Measurements from ENCODE around the gene ANKRD23. TPM values are rescaled to one million over a fixed set of nuclear protein-coding genes. Genes with fewer than 3 reads are reported as not detected.

ANKRD23 gene
- total RNA-seq, 2 experiments from 2014 or later = 6.5 to 6.7 TPM

DNA sequence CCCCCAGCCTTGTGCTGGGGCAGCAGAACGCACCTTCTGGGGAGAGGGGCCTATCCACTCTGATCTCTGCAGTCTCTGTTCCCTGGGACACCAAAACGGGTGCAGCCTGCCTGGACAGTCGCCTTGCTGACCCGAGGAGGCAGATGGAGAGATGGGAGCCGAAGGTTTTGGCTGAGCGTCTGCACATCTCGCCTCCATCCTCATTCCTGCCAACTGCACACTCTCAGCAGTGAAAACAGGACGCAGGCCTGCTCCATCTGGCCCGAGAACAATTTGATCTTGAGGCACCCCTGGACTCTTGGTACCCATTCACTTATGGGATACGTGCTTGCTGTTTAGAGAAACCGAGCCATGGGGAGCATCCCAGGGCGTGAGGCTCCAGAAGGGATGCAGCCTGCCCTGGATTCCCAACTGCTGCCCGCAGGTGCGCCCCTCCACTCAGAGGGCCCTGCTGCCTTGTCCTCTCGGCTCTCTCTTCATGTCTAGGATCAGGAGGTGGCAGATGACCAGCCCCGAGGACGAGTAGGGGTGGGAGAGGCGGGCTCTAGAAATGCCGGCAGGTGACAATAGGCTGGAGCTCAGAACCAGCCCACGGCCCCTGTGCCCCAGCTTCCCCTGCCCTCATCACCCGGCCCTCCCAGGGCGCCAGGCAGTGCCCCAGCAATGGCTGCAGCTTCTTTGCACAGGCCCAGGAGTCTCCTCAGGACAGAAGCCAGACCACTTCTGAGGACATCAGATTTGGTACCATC lies 35.1 kb upstream of the ANKRD23 start:
- H3K27ac ChIP-seq (ENCODE audit: low read depth, low read length, poor library complexity, severe bottlenecking) = no peak overlapping the region
- intact Hi-C loops (cut with micrococcal nuclease; ENCODE audit: unreplicated experiment) = no loop called here
- no peaks in the 10 kb centered on the region for H3K79me2 ChIP-seq (ENCODE audit: insufficient read depth, low read depth, low read length)
- POLR2A ChIA-PET = interaction anchor here (0.6 kb wide), 1 partner anchor 683 kb away, joined by 3 read pairs; no protein-coding TSS in a partner anchor
- no TSS peak for BruUV-seq (replicated peaks)
- no peaks in the 10 kb centered on the region for H3K36me3 ChIP-seq (ENCODE audit: insufficient read depth, low read length)
- DNase-seq (ENCODE audit: low spot score) = no peak
- H3K4me3 ChIP-seq (ENCODE audit: low read depth, low read length, poor library complexity, severe bottlenecking) = no peak overlapping the region
- H3K9me2 ChIP-seq (ENCODE audit: insufficient read depth, low read length) = no peaks in the 10 kb centered on the region
- no peaks in the 10 kb centered on the region for H3K9me3 ChIP-seq (ENCODE audit: low read length)
- CTCF ChIA-PET (ENCODE audit: unreplicated experiment) = no interaction called here
- H2AFZ ChIP-seq (ENCODE audit: low read length) = no peak overlapping the region
- H3K4me1 ChIP-seq (ENCODE audit: insufficient read depth, low read length, poor library complexity, severe bottlenecking) = peaks cover 3% of the 10 kb centered on the region
- H3K4me2 ChIP-seq (ENCODE audit: low read length) = no peak overlapping the region
- H4K20me1 ChIP-seq (ENCODE audit: insufficient read depth, low read length) = no peaks in the 10 kb centered on the region
- TF ChIP-seq, protein P1, sequence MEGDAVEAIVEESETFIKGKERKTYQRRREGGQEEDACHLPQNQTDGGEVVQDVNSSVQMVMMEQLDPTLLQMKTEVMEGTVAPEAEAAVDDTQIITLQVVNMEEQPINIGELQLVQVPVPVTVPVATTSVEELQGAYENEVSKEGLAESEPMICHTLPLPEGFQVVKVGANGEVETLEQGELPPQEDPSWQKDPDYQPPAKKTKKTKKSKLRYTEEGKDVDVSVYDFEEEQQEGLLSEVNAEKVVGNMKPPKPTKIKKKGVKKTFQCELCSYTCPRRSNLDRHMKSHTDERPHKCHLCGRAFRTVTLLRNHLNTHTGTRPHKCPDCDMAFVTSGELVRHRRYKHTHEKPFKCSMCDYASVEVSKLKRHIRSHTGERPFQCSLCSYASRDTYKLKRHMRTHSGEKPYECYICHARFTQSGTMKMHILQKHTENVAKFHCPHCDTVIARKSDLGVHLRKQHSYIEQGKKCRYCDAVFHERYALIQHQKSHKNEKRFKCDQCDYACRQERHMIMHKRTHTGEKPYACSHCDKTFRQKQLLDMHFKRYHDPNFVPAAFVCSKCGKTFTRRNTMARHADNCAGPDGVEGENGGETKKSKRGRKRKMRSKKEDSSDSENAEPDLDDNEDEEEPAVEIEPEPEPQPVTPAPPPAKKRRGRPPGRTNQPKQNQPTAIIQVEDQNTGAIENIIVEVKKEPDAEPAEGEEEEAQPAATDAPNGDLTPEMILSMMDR (conservative IDR thresholded peaks at IDR 0.05; ENCODE audit: low read length) = no peak
- TF ChIP-seq EZH2phosphoT487 (IDR thresholded peaks at IDR 0.05; ENCODE audit: borderline replicate concordance, low read depth, low read length) = no peak

DNA sequence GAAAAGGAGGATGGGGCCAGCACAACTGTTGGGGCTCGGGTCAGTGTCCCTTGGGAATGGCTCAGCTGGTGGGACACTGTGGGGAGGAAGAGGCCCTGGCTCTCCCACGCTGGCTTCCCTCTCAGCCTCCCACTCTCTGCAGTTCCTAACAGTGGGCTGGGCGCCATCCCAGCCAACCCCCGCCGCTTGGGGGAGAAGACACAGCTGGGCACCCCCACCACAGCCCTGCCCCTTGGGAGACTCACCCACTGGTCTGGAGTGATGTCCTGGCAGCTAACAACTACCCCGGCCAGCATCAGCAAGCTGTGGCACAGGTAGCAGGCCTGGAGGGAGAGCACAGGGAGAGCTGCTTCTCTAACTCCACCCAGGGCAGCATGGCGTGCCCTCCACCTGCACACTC lies 34.4 kb upstream of the ANKRD23 start:
- TF ChIP-seq, protein P1 (conservative IDR thresholded peaks at IDR 0.05; ENCODE audit: low read length) = no peak
- no peak for TF ChIP-seq EZH2phosphoT487 (IDR thresholded peaks at IDR 0.05; ENCODE audit: borderline replicate concordance, low read depth, low read length)
- no peak overlapping the region for H2AFZ ChIP-seq (ENCODE audit: low read length)
- peaks cover 3% of the 10 kb centered on the region for H3K4me1 ChIP-seq (ENCODE audit: insufficient read depth, low read length, poor library complexity, severe bottlenecking)
- H3K27ac ChIP-seq (ENCODE audit: low read depth, low read length, poor library complexity, severe bottlenecking) = no peak overlapping the region
- no peaks in the 10 kb centered on the region for H3K79me2 ChIP-seq (ENCODE audit: insufficient read depth, low read depth, low read length)
- H4K20me1 ChIP-seq (ENCODE audit: insufficient read depth, low read length) = no peaks in the 10 kb centered on the region
- POLR2A ChIA-PET = no interaction called here
- H3K4me2 ChIP-seq (ENCODE audit: low read length) = no peak overlapping the region
- DNase-seq (ENCODE audit: low spot score) = no peak
- intact Hi-C loops (cut with micrococcal nuclease; ENCODE audit: unreplicated experiment) = no loop called here
- no peaks in the 10 kb centered on the region for H3K9me2 ChIP-seq (ENCODE audit: insufficient read depth, low read length)
- CTCF ChIA-PET (ENCODE audit: unreplicated experiment) = no interaction called here
- no peak overlapping the region for H3K4me3 ChIP-seq (ENCODE audit: low read depth, low read length, poor library complexity, severe bottlenecking)
- no TSS peak for BruUV-seq (replicated peaks)
- H3K9me3 ChIP-seq (ENCODE audit: low read length) = no peaks in the 10 kb centered on the region
- no peaks in the 10 kb centered on the region for H3K36me3 ChIP-seq (ENCODE audit: insufficient read depth, low read length)

DNA sequence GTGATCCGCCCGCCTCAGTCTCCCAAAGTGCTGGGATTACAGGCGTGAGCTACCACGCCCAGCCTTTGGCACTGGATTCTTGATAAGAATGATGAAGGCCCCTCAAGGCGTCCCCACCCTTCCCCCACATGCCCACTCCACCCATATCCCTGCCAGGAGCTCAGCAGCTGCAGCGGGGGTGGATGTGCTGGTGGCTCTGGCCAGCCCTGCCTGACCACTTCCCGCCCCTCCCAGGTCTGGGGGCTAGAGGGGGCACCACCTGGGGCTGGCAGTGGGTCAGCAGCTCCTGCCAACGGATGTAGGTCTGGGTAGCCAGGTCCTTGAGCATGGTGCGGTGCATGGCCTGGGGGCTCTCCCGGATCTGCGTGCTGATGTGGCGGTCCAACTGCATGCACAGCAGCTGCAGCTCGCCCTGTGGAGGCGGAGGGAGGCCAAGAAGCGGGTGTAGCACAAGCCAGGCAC lies 33.8 kb upstream of the ANKRD23 start:
- intact Hi-C loops (cut with micrococcal nuclease; ENCODE audit: unreplicated experiment) = no loop called here
- H3K9me2 ChIP-seq (ENCODE audit: insufficient read depth, low read length) = no peaks in the 10 kb centered on the region
- H3K27ac ChIP-seq (ENCODE audit: low read depth, low read length, poor library complexity, severe bottlenecking) = no peak overlapping the region
- H3K4me3 ChIP-seq (ENCODE audit: low read depth, low read length, poor library complexity, severe bottlenecking) = no peak overlapping the region
- ChIA-PET POLR2A (no interaction called here), CTCF (ENCODE audit: unreplicated experiment) (no interaction called here)
- H3K36me3 ChIP-seq (ENCODE audit: insufficient read depth, low read length) = no peaks in the 10 kb centered on the region
- no peak overlapping the region for H3K4me2 ChIP-seq (ENCODE audit: low read length)
- no TSS peak for BruUV-seq (replicated peaks)
- no peaks in the 10 kb centered on the region for H3K9me3 ChIP-seq (ENCODE audit: low read length)
- no peaks in the 10 kb centered on the region for H4K20me1 ChIP-seq (ENCODE audit: insufficient read depth, low read length)
- no peak for TF ChIP-seq EZH2phosphoT487 (IDR thresholded peaks at IDR 0.05; ENCODE audit: borderline replicate concordance, low read depth, low read length)
- TF ChIP-seq, protein P1 (conservative IDR thresholded peaks at IDR 0.05; ENCODE audit: low read length) = no peak
- peaks cover 3% of the 10 kb centered on the region for H3K4me1 ChIP-seq (ENCODE audit: insufficient read depth, low read length, poor library complexity, severe bottlenecking)
- H2AFZ ChIP-seq (ENCODE audit: low read length) = no peak overlapping the region
- DNase-seq (ENCODE audit: low spot score) = no peak
- no peaks in the 10 kb centered on the region for H3K79me2 ChIP-seq (ENCODE audit: insufficient read depth, low read depth, low read length)

Measured in OCI-LY7 (cell line).